Muscle of leg (tissue), 11 donors: ENCODE measurements around the gene CARS2. TPM values are rescaled to one million over a fixed set of nuclear protein-coding genes. Genes with fewer than 3 reads are reported as not detected.
"Not testable (repeated sequence)": the region's sequence is repeated elsewhere in the genome, so short reads cannot be mapped to it uniquely, and the experiment has no call there.

Experiments
- DNase-seq: peaks from one replicate; pipeline ENCODE4 v3.0.0; 2013
- H3K27ac ChIP-seq: one replicate; pipeline ENCODE4 v1.5.1; 2013; ENCODE audit warnings: mild to moderate bottlenecking, low read length, control low read depth
- H3K27me3 ChIP-seq: one replicate; pipeline ENCODE4 v1.6.1; 2013; ENCODE audit warnings: low read length; ENCODE audit not compliant: control insufficient read depth, insufficient read depth
- H3K36me3 ChIP-seq: one replicate; pipeline ENCODE4 v1.6.1; 2013; ENCODE audit warnings: low read length; ENCODE audit not compliant: control insufficient read depth, insufficient read depth
- H3K4me1 ChIP-seq: one replicate; pipeline ENCODE4 v1.6.1; 2013; ENCODE audit warnings: low read length; ENCODE audit not compliant: control insufficient read depth, insufficient read depth
- H3K4me3 ChIP-seq: one replicate; pipeline ENCODE4 v1.5.1; 2013; ENCODE audit warnings: low read length, control low read depth
- H3K9me3 ChIP-seq: replicated peaks from 2 replicates; pipeline ENCODE4 v1.6.1; 2013; ENCODE audit warnings: low read depth, low read length; ENCODE audit not compliant: control insufficient read depth
- WGBS: methylation state at CpG from one replicate; pipeline ENCODE4 v1.1.5; 2013; ENCODE audit warnings: missing lambda C conversion rate; ENCODE audit not compliant: insufficient coverage; 5-methylcytosine and 5-hydroxymethylcytosine counted together
- polyA plus RNA-seq, 8 donors: library from polyadenylated mRNA; unstranded; fragments of 120-200 nt; gene quantifications; one replicate each; pipeline versions ENCODE4 v1.2.1 to v1.2.3, GENCODE V29; 2013; ENCODE audit warnings: inconsistent platforms in 1 of 8, low replicate concordance in 1 of 8; ENCODE audit not compliant: insufficient read length in 8 of 8, insufficient read depth in 1 of 8
- total RNA-seq: library from RNA; stranded (reverse); fragments of 120-200 nt; gene quantifications from one replicate; pipeline ENCODE4 v1.2.4, GENCODE V29; 2013

CARS2 gene
- total and polyA plus RNA-seq, 9 donors: 37.7 to 73.2 (median 51.7) TPM

GRCh38 chr13:110632255-110632654 is 73.7 kb downstream of the CARS2 start:
- DNase-seq, H3K27me3 ChIP-seq, H3K27ac ChIP-seq, H3K4me3 ChIP-seq, H3K4me1 ChIP-seq, H3K9me3 ChIP-seq: not testable (repeated sequence)
- WGBS: 82% methylated on average over 11 of the region's 15 CpGs
- H3K36me3 ChIP-seq: peaks cover 59% of the 10 kb centered on the region

GRCh38 chr13:110630566-110631119 is 75.3 kb downstream of the CARS2 start:
- Histone ChIP-seq H3K27ac (no peak overlapping the region), H3K27me3 (no peaks in the 10 kb centered on the region), H3K4me3 (no peak overlapping the region), H3K9me3 (no peaks in the 10 kb centered on the region), H3K36me3 (peaks cover 45% of the 10 kb centered on the region), H3K4me1 (no peaks in the 10 kb centered on the region)
- WGBS: 92% methylated on average over 5 of the region's 10 CpGs
- no peak for DNase-seq

- no peaks in the 10 kb centered on the region for H3K4me1 ChIP-seq
- H3K9me3 ChIP-seq: no peaks in the 10 kb centered on the region
- no peak for DNase-seq
- 81% methylated on average over 3 of the region's 7 CpGs for WGBS
- H3K4me3 ChIP-seq: no peak overlapping the region
- H3K27me3 ChIP-seq: no peaks in the 10 kb centered on the region
- no peak overlapping the region for H3K27ac ChIP-seq
- H3K36me3 ChIP-seq: peaks cover 45% of the 10 kb centered on the region
Measured at GRCh38 chr13:110629735-110630134, 76.2 kb downstream of the CARS2 start.

GRCh38 chr13:110628952-110629701 is 76.8 kb downstream of the CARS2 start:
- H3K27ac ChIP-seq: no peak overlapping the region
- peaks cover 44% of the 10 kb centered on the region for H3K36me3 ChIP-seq
- no peaks in the 10 kb centered on the region for H3K4me1 ChIP-seq
- WGBS: 82% methylated on average over 14 of the region's 19 CpGs
- H3K9me3 ChIP-seq: no peaks in the 10 kb centered on the region
- no peak for DNase-seq
- no peaks in the 10 kb centered on the region for H3K27me3 ChIP-seq
- no peak overlapping the region for H3K4me3 ChIP-seq

- no peak overlapping the region for H3K27ac ChIP-seq
Measured at GRCh38 chr13:110628477-110628793, 77.5 kb downstream of the CARS2 start.

GRCh38 chr13:110627761-110628476 is 78.0 kb downstream of the CARS2 start:
- no peaks in the 10 kb centered on the region for H3K9me3 ChIP-seq
- no peak overlapping the region for H3K27ac ChIP-seq
- H3K36me3 ChIP-seq: peaks cover 46% of the 10 kb centered on the region
- H3K27me3 ChIP-seq: no peaks in the 10 kb centered on the region
- no peak overlapping the region for H3K4me3 ChIP-seq
- 77% methylated on average over 8 of the region's 12 CpGs for WGBS
- H3K4me1 ChIP-seq: no peaks in the 10 kb centered on the region
- no peak for DNase-seq

More at GRCh38 chr13:110628477-110628793, 77.5 kb downstream of the CARS2 start:
- no peak overlapping the region for H3K4me3 ChIP-seq
- no peaks in the 10 kb centered on the region for H3K4me1 ChIP-seq
- H3K36me3 ChIP-seq: peaks cover 41% of the 10 kb centered on the region
- 80% methylated on average over 13 of the region's 13 CpGs for WGBS
- DNase-seq: no peak
- no peaks in the 10 kb centered on the region for H3K27me3 ChIP-seq
- H3K9me3 ChIP-seq: no peaks in the 10 kb centered on the region

- no peaks in the 10 kb centered on the region for H3K4me1 ChIP-seq
Measured at GRCh38 chr13:110627351-110627750, 78.6 kb downstream of the CARS2 start.

GRCh38 chr13:110626521-110626920 is 79.4 kb downstream of the CARS2 start:
- WGBS: 80% methylated on average over 6 of the region's 9 CpGs
- no peaks in the 10 kb centered on the region for H3K4me1 ChIP-seq
- no peak for DNase-seq
- H3K4me3 ChIP-seq: no peak overlapping the region
- H3K36me3 ChIP-seq: peaks cover 52% of the 10 kb centered on the region
- H3K27ac ChIP-seq: no peak overlapping the region
- H3K27me3 ChIP-seq: no peaks in the 10 kb centered on the region
- no peaks in the 10 kb centered on the region for H3K9me3 ChIP-seq

More at GRCh38 chr13:110627351-110627750, 78.6 kb downstream of the CARS2 start:
- Histone ChIP-seq H3K27me3 (no peaks in the 10 kb centered on the region), H3K36me3 (peaks cover 52% of the 10 kb centered on the region), H3K4me3 (no peak overlapping the region), H3K9me3 (no peaks in the 10 kb centered on the region), H3K27ac (no peak overlapping the region)
- WGBS: 81% methylated on average over 4 of the region's 8 CpGs
- DNase-seq: no peak

GRCh38 chr13:110625771-110626321 is 80.1 kb downstream of the CARS2 start:
- no peaks in the 10 kb centered on the region for H3K9me3 ChIP-seq
- H3K27ac ChIP-seq: no peak overlapping the region
- DNase-seq: no peak
- no peaks in the 10 kb centered on the region for H3K27me3 ChIP-seq
- H3K36me3 ChIP-seq: peaks cover 52% of the 10 kb centered on the region
- 74% methylated on average over 19 of the region's 19 CpGs for WGBS
- H3K4me1 ChIP-seq: no peaks in the 10 kb centered on the region
- no peak overlapping the region for H3K4me3 ChIP-seq
